GM12878 (cell line): ENCODE measurements around the gene ZNF641. TPM values are rescaled to one million over a fixed set of nuclear protein-coding genes. Genes with fewer than 3 reads are reported as not detected.

ENCODE experiments used
- ATAC-seq: fragments of 200-7000 bp; cut with Tn5 transposase; 3 replicates; pipeline ENCODE4 v1.9.1; 2020; ENCODE audit warnings: mild to moderate bottlenecking, moderate library complexity
- BruUV-seq: library from RNA; stranded (reverse); fragments of 400-500 nt; replicated peaks from 2 replicates; lab custom pipeline; 2021; lab: Mats Ljungman, UMichigan
- CTCF ChIA-PET: fragments of 300-600 bp; sonication (Branson Sonifier 250); formaldehyde crosslinking; extraction: SDS; loops from one replicate; lab custom pipeline; 2021; ENCODE audit warnings: inconsistent platforms; lab: Yijun Ruan, JAX
- POLR2A ChIA-PET: fragments of 350-600 bp; formaldehyde crosslinking; extraction: SDS; loops from one replicate; lab custom pipeline; 2021; ENCODE audit warnings: inconsistent platforms; lab: Charles Lee
- RAD21 ChIA-PET: fragments of 300-600 bp; sonication (Branson Sonifier 250); formaldehyde crosslinking; loops from one replicate; lab custom pipeline; 2023; ENCODE audit warnings: antibody characterized with exemption; ENCODE audit not compliant: unreplicated experiment; lab: Charles Lee
- SMC1A ChIA-PET: fragments of 300-600 bp; sonication (Branson Sonifier 250); formaldehyde crosslinking; loops from one replicate; lab custom pipeline; 2023; ENCODE audit not compliant: unreplicated experiment, uncharacterized antibody; lab: Charles Lee
- DNase-seq: peaks from one replicate; pipeline ENCODE4 v3.0.0-alpha.2; 2011; ENCODE audit warnings: low read depth, low spot score
- FAIRE-seq: peaks from 3 replicates; lab custom pipeline; 2011; peaks lifted over from hg19 to GRCh38; lab: Jason Lieb, UNC
- H2AFZ ChIP-seq: 2 replicates; pipeline ENCODE4 v1.6.0; 2011; ENCODE audit warnings: low read depth, low read length, control low read depth; ENCODE audit not compliant: control insufficient read depth
- H3K27ac ChIP-seq: 2 replicates; pipeline ENCODE4 v1.5.1; 2011; ENCODE audit warnings: control low read depth; ENCODE audit not compliant: control insufficient read depth, insufficient read depth
- H3K27me3 ChIP-seq, 2 experiments: replicated peaks in 1 of 2; 2 replicates each; pipeline versions ENCODE4 v1.6.0 to v1.6.1; 2011; ENCODE audit warnings: low read length in 1 of 2; ENCODE audit not compliant: control insufficient read depth in 2 of 2, insufficient read depth in 2 of 2
- H3K36me3 ChIP-seq, 2 experiments: 2 replicates each; pipeline ENCODE4 v1.5.1; 2011; ENCODE audit warnings: low read length in 1 of 2; ENCODE audit not compliant: control insufficient read depth in 2 of 2, insufficient read depth in 2 of 2
- H3K4me1 ChIP-seq: 2 replicates; pipeline ENCODE4 v1.6.1; 2011; ENCODE audit warnings: mild to moderate bottlenecking, low read length, moderate library complexity, mixed read lengths; ENCODE audit not compliant: control insufficient read depth, insufficient read depth
- H3K4me2 ChIP-seq: 2 replicates; pipeline ENCODE4 v1.6.0; 2011; ENCODE audit warnings: control low read depth; ENCODE audit not compliant: control insufficient read depth, insufficient read depth
- H3K4me3 ChIP-seq: fragments of 200-600 bp; sonication (generic); 2 replicates; pipeline ENCODE4 v1.5.1; 2016
- H3K79me2 ChIP-seq: 2 replicates; pipeline ENCODE4 v1.6.0; 2011; ENCODE audit warnings: low read length; ENCODE audit not compliant: control insufficient read depth, insufficient read depth
- H3K9ac ChIP-seq: 2 replicates; pipeline ENCODE4 v1.8.0; 2011; ENCODE audit warnings: low read length, control low read depth, mixed read lengths; ENCODE audit not compliant: control insufficient read depth, insufficient read depth
- H3K9me3 ChIP-seq: replicated peaks from 3 replicates; pipeline ENCODE4 v1.5.1; 2011; ENCODE audit warnings: mild to moderate bottlenecking, low read length; ENCODE audit not compliant: control insufficient read depth, insufficient read depth
- H4K20me1 ChIP-seq: 2 replicates; pipeline ENCODE4 v1.6.0; 2011; ENCODE audit not compliant: control insufficient read depth, insufficient read depth
- ETV6 ChIP-seq, 2 experiments: fragments of 450-650 bp in 1 of 2; IDR thresholded peaks in 1 of 2; conservative IDR thresholded peaks in 1 of 2; 2 replicates each; pipeline ENCODE4 v1.6.1; 2014; ENCODE audit warnings: antibody characterized with exemption in 1 of 2, borderline replicate concordance in 1 of 2, low read depth in 1 of 2, mild to moderate bottlenecking in 1 of 2, moderate library complexity in 1 of 2
- HDAC2 ChIP-seq: fragments of 200-600 bp; sonication (generic); IDR thresholded peaks from 2 replicates; pipeline ENCODE4 v1.6.1; 2017
- IKZF1 ChIP-seq: fragments of 450-650 bp; conservative IDR thresholded peaks from 2 replicates; pipeline ENCODE4 v1.6.1; 2017; ENCODE audit warnings: antibody characterized with exemption, mild to moderate bottlenecking
- KAT2A ChIP-seq: conservative IDR thresholded peaks from 2 replicates; pipeline ENCODE4 v1.6.1; 2011; ENCODE audit warnings: low read depth, low read length; ENCODE audit not compliant: control insufficient read depth
- NFXL1 ChIP-seq: fragments of 450-650 bp; IDR thresholded peaks from 2 replicates; pipeline ENCODE4 v1.6.1; 2017; ENCODE audit warnings: antibody characterized with exemption, mild to moderate bottlenecking, borderline replicate concordance
- NFYB ChIP-seq: IDR thresholded peaks from 2 replicates; pipeline ENCODE4 v1.6.1; 2011; ENCODE audit warnings: low read depth, mild to moderate bottlenecking, low read length, improper control_type of control experiment, moderate library complexity; ENCODE audit not compliant: insufficient read depth
- NR2C2 ChIP-seq: IDR thresholded peaks from 2 replicates; pipeline ENCODE4 v1.6.1; 2011; ENCODE audit warnings: borderline replicate concordance, low read depth; ENCODE audit not compliant: control insufficient read depth, insufficient read length
- SREBF1 ChIP-seq: IDR thresholded peaks from 2 replicates; pipeline ENCODE4 v1.6.1; 2012; ENCODE audit warnings: mild to moderate bottlenecking, low read length
- STAT3 ChIP-seq: IDR thresholded peaks from 2 replicates; pipeline ENCODE4 v1.6.1; 2011; ENCODE audit warnings: low read depth, low read length, improper control_type of control experiment
- ZNF217 ChIP-seq: fragments of 450-650 bp; IDR thresholded peaks from 2 replicates; pipeline ENCODE4 v1.6.1; 2017; ENCODE audit warnings: antibody characterized with exemption, mild to moderate bottlenecking
- WGBS: methylation state at CpG from one replicate; pipeline ENCODE4 v1.1.6; 2016; ENCODE audit warnings: low lambda C conversion rate; ENCODE audit not compliant: insufficient replicate concordance, insufficient coverage; ENCODE audit errors: missing lambda C conversion rate; 5-methylcytosine and 5-hydroxymethylcytosine counted together
- in situ Hi-C: fragments of 300-500 bp; cut with MboI; formaldehyde crosslinking; loops from 9 replicates; pipeline ENCODE4 v1.14.3; 2018; ENCODE audit warnings: mixed read lengths
- intact Hi-C: fragments of 100-400 bp; cut with micrococcal nuclease; formaldehyde crosslinking; loops from one replicate; pipeline ENCODE4 v1.14.2; 2022; ENCODE audit not compliant: unreplicated experiment
- polyA plus RNA-seq, 11 experiments: library from polyadenylated mRNA; depleted of rRNA in 4 of 11; unstranded in 6 of 11; stranded (reverse) in 5 of 11; fragments of >200 nt; fragmentation: Nextera tagmentation in 4 of 11; fragmentation: Illumina TruSeq in 1 of 11; extraction: Ambion mirVana in 4 of 11; extraction: Trizol in 1 of 11; gene quantifications; 1 replicate in 1 of 11; 2 replicates in 10 of 11; pipeline versions ENCODE4 v1.2.1 to v1.2.3, GENCODE V29; 2011 to 2016; ENCODE audit warnings: inconsistent platforms in 2 of 11, missing spikeins in 2 of 11, low read depth in 1 of 11
- small RNA-seq: library from RNA; depleted of rRNA; stranded (forward); fragments of <200 nt; gene quantifications from one replicate; pipeline ENCODE3, GENCODE V24; 2014
- total RNA-seq, 4 experiments: library from RNA; depleted of rRNA in 3 of 4; stranded (reverse); fragments of >200 nt in 3 of 4; fragmentation: Illumina TruSeq in 1 of 4; extraction: Trizol in 1 of 4; gene quantifications; 2 replicates each; pipeline versions ENCODE4 v1.2.1 to v1.2.3, GENCODE V29; 2013 to 2021
- TF ChIP-seq, protein P1 (sequence below): IDR thresholded peaks from 2 replicates; pipeline ENCODE4 v1.6.1; 2011; ENCODE audit warnings: borderline replicate concordance, low read depth, mild to moderate bottlenecking, moderate library complexity, low read length; ENCODE audit not compliant: insufficient read depth, poor library complexity, severe bottlenecking

ZNF641 gene
- total and polyA plus RNA-seq, 10 of the 15 experiments (the other 5 are each of a cell fraction or from before 2014, with no cell fraction given) = 1.1 to 10.3 (median 6.3) TPM

- H3K79me2 ChIP-seq = no peaks in the 10 kb centered on the region
- no peak overlapping the region for H2AFZ ChIP-seq
- FAIRE-seq = no peak
- ChIA-PET RAD21 (no interaction called here), SMC1A (interaction anchor here (0.8 kb wide), 1 partner anchor 48 kb away, joined by 3 read pairs; no protein-coding TSS in a partner anchor), POLR2A (no interaction called here), CTCF (interaction anchor here (1.0 to 1.5 kb wide), 2 partner anchors 9 to 329 kb away, joined by 4 to 5 read pairs; no protein-coding TSS in a partner anchor)
- intact Hi-C loops (no loop called here), in situ Hi-C loops (no loop called here)
- H3K9ac ChIP-seq = no peak overlapping the region
- DNase-seq = no peak
- no TSS peak for BruUV-seq
- H3K4me1 ChIP-seq = no peaks in the 10 kb centered on the region
- H3K36me3 ChIP-seq = no peaks in the 10 kb centered on the region
- ATAC-seq = no peak
- no peaks in the 10 kb centered on the region for H3K27me3 ChIP-seq
- no peaks in the 10 kb centered on the region for H3K9me3 ChIP-seq
- H3K27ac ChIP-seq = no peak overlapping the region
- H3K4me3 ChIP-seq = no peak overlapping the region
- no peak overlapping the region for H3K4me2 ChIP-seq
- TF ChIP-seq NFYB = no peak
- TF ChIP-seq ETV6 (conservative IDR thresholded peaks at IDR 0.05 in 1 of 2, IDR thresholded peaks at IDR 0.05 in 1 of 2; ENCODE audit: borderline replicate concordance in 1 of 2, low read depth in 1 of 2) = no peak
- TF ChIP-seq ZNF217 = no peak
- TF ChIP-seq SREBF1 = no peak
- TF ChIP-seq IKZF1 = no peak
- TF ChIP-seq, protein P1, sequence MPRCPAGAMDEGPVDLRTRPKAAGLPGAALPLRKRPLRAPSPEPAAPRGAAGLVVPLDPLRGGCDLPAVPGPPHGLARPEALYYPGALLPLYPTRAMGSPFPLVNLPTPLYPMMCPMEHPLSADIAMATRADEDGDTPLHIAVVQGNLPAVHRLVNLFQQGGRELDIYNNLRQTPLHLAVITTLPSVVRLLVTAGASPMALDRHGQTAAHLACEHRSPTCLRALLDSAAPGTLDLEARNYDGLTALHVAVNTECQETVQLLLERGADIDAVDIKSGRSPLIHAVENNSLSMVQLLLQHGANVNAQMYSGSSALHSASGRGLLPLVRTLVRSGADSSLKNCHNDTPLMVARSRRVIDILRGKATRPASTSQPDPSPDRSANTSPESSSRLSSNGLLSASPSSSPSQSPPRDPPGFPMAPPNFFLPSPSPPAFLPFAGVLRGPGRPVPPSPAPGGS = no peak
- no peak for TF ChIP-seq HDAC2
- TF ChIP-seq NFXL1 = no peak
- TF ChIP-seq STAT3 = no peak
- TF ChIP-seq KAT2A = no peak
- TF ChIP-seq NR2C2 = no peak
- no peaks in the 10 kb centered on the region for H4K20me1 ChIP-seq
- 21% methylated on average over 6 of the region's 6 CpGs for WGBS
Measured at GRCh38 chr12:48288387-48289268, 62.1 kb downstream of the ZNF641 start.

Small RNA genes within 50 kb of the gene (small RNA-seq; reads per million reads assigned to genes)
- gene AC024257.2 = not detected

Other genes with a start within 250 kb of the ZNF641 start
Only the 7 nearest of the 9 such genes appear.
- gene ASB8, start 193.4 kb downstream of the ZNF641 start, total RNA-seq (2014; rRNA removed) = 28.8 and 38.5 TPM in 2 replicates
- 22.8 and 23.7 TPM in 2 replicates for gene ASB8, start 193.4 kb downstream of the ZNF641 start, total RNA-seq (2014; rRNA removed; fragmentation: Illumina TruSeq; extraction: Trizol)
- gene ASB8, start 193.4 kb downstream of the ZNF641 start, total RNA-seq (2021) = 28.7 and 29.3 TPM in 2 replicates
- gene ASB8, start 193.4 kb downstream of the ZNF641 start, polyA plus RNA-seq (2011; rRNA removed) = 45.5 and 48.0 TPM in 2 replicates
- gene ASB8, start 193.4 kb downstream of the ZNF641 start, polyA plus RNA-seq (2014; fragmentation: Illumina TruSeq; extraction: Trizol) = 28.1 and 29.2 TPM in 2 replicates
- 10 to 100 TPM; 28.3 to 30.3 TPM for gene ASB8, start 193.4 kb downstream of the ZNF641 start, polyA plus RNA-seq (2014; fragmentation: Nextera tagmentation; extraction: Ambion mirVana)
- 21.2 and 25.1 TPM in 2 replicates for gene ASB8, start 193.4 kb downstream of the ZNF641 start, polyA plus RNA-seq (2014; rRNA removed)
- gene ASB8, start 193.4 kb downstream of the ZNF641 start, polyA plus RNA-seq (2016; fragmentation: Nextera tagmentation; extraction: Ambion mirVana) = 10 to 100 TPM; 30.2 to 32.4 TPM
- not detected in 2 replicates for gene CCDC184, start 167.3 kb downstream of the ZNF641 start, total RNA-seq (2014; rRNA removed)
- gene CCDC184, start 167.3 kb downstream of the ZNF641 start, total RNA-seq (2014; rRNA removed; fragmentation: Illumina TruSeq; extraction: Trizol) = not detected in 2 replicates
- gene CCDC184, start 167.3 kb downstream of the ZNF641 start, total RNA-seq (2021) = not detected in 2 replicates
- gene CCDC184, start 167.3 kb downstream of the ZNF641 start, polyA plus RNA-seq (2011; rRNA removed) = not detected in 2 replicates
- gene CCDC184, start 167.3 kb downstream of the ZNF641 start, polyA plus RNA-seq (2014; fragmentation: Illumina TruSeq; extraction: Trizol) = not detected in 2 replicates
- not detected for gene CCDC184, start 167.3 kb downstream of the ZNF641 start, polyA plus RNA-seq (2014; fragmentation: Nextera tagmentation; extraction: Ambion mirVana)
- gene CCDC184, start 167.3 kb downstream of the ZNF641 start, polyA plus RNA-seq (2014; rRNA removed) = not detected in 2 replicates
- not detected for gene CCDC184, start 167.3 kb downstream of the ZNF641 start, polyA plus RNA-seq (2016; fragmentation: Nextera tagmentation; extraction: Ambion mirVana)
- gene OR10AD1, start 147.6 kb downstream of the ZNF641 start, total RNA-seq (2014; rRNA removed) = not detected in 2 replicates
- gene OR10AD1, start 147.6 kb downstream of the ZNF641 start, total RNA-seq (2014; rRNA removed; fragmentation: Illumina TruSeq; extraction: Trizol) = not detected in 2 replicates
- not detected in 2 replicates for gene OR10AD1, start 147.6 kb downstream of the ZNF641 start, total RNA-seq (2021)
- gene OR10AD1, start 147.6 kb downstream of the ZNF641 start, polyA plus RNA-seq (2011; rRNA removed) = not detected in 2 replicates
- not detected in 2 replicates for gene OR10AD1, start 147.6 kb downstream of the ZNF641 start, polyA plus RNA-seq (2014; fragmentation: Illumina TruSeq; extraction: Trizol)
- under 1 TPM in 1 of 2 experiments, not detected in 1; 0.04 TPM for gene OR10AD1, start 147.6 kb downstream of the ZNF641 start, polyA plus RNA-seq (2014; fragmentation: Nextera tagmentation; extraction: Ambion mirVana)
- gene OR10AD1, start 147.6 kb downstream of the ZNF641 start, polyA plus RNA-seq (2014; rRNA removed) = not detected in 2 replicates
- under 1 TPM in 1 of 2 experiments, not detected in 1; 0.12 TPM for gene OR10AD1, start 147.6 kb downstream of the ZNF641 start, polyA plus RNA-seq (2016; fragmentation: Nextera tagmentation; extraction: Ambion mirVana)
- gene ANP32D, start 121.6 kb upstream of the ZNF641 start, total RNA-seq (2014; rRNA removed) = not detected in 2 replicates
- gene ANP32D, start 121.6 kb upstream of the ZNF641 start, total RNA-seq (2014; rRNA removed; fragmentation: Illumina TruSeq; extraction: Trizol) = not detected in 2 replicates
- not detected in 2 replicates for gene ANP32D, start 121.6 kb upstream of the ZNF641 start, total RNA-seq (2021)
- not detected in 2 replicates for gene ANP32D, start 121.6 kb upstream of the ZNF641 start, polyA plus RNA-seq (2011; rRNA removed)
- gene ANP32D, start 121.6 kb upstream of the ZNF641 start, polyA plus RNA-seq (2014; fragmentation: Illumina TruSeq; extraction: Trizol) = not detected in 2 replicates
- gene ANP32D, start 121.6 kb upstream of the ZNF641 start, polyA plus RNA-seq (2014; fragmentation: Nextera tagmentation; extraction: Ambion mirVana) = not detected
- gene ANP32D, start 121.6 kb upstream of the ZNF641 start, polyA plus RNA-seq (2014; rRNA removed) = not detected in 2 replicates
- not detected for gene ANP32D, start 121.6 kb upstream of the ZNF641 start, polyA plus RNA-seq (2016; fragmentation: Nextera tagmentation; extraction: Ambion mirVana)
- 0.79 and 2.7 TPM in 2 replicates for gene C12orf54, start 131.6 kb upstream of the ZNF641 start, total RNA-seq (2014; rRNA removed)
- gene C12orf54, start 131.6 kb upstream of the ZNF641 start, total RNA-seq (2014; rRNA removed; fragmentation: Illumina TruSeq; extraction: Trizol) = 3.1 and 4.5 TPM in 2 replicates
- 2.6 and 3.2 TPM in 2 replicates for gene C12orf54, start 131.6 kb upstream of the ZNF641 start, total RNA-seq (2021)
- 5.4 and 5.9 TPM in 2 replicates for gene C12orf54, start 131.6 kb upstream of the ZNF641 start, polyA plus RNA-seq (2011; rRNA removed)
- 4.0 and 4.2 TPM in 2 replicates for gene C12orf54, start 131.6 kb upstream of the ZNF641 start, polyA plus RNA-seq (2014; fragmentation: Illumina TruSeq; extraction: Trizol)
- gene C12orf54, start 131.6 kb upstream of the ZNF641 start, polyA plus RNA-seq (2014; fragmentation: Nextera tagmentation; extraction: Ambion mirVana) = 1 to 10 TPM; 6.9 to 7.8 TPM
- gene C12orf54, start 131.6 kb upstream of the ZNF641 start, polyA plus RNA-seq (2014; rRNA removed) = 2.3 and 3.9 TPM in 2 replicates
- gene C12orf54, start 131.6 kb upstream of the ZNF641 start, polyA plus RNA-seq (2016; fragmentation: Nextera tagmentation; extraction: Ambion mirVana) = 1 to 10 TPM; 1.5 to 4.2 TPM
- gene OR8S1, start 174.7 kb upstream of the ZNF641 start, total RNA-seq (2014; rRNA removed) = not detected in 2 replicates
- gene OR8S1, start 174.7 kb upstream of the ZNF641 start, total RNA-seq (2014; rRNA removed; fragmentation: Illumina TruSeq; extraction: Trizol) = not detected in 2 replicates
- gene OR8S1, start 174.7 kb upstream of the ZNF641 start, total RNA-seq (2021) = not detected in 2 replicates
- not detected in 2 replicates for gene OR8S1, start 174.7 kb upstream of the ZNF641 start, polyA plus RNA-seq (2011; rRNA removed)
- not detected in 2 replicates for gene OR8S1, start 174.7 kb upstream of the ZNF641 start, polyA plus RNA-seq (2014; fragmentation: Illumina TruSeq; extraction: Trizol)
- not detected for gene OR8S1, start 174.7 kb upstream of the ZNF641 start, polyA plus RNA-seq (2014; fragmentation: Nextera tagmentation; extraction: Ambion mirVana)
- gene OR8S1, start 174.7 kb upstream of the ZNF641 start, polyA plus RNA-seq (2014; rRNA removed) = not detected in 2 replicates
- not detected for gene OR8S1, start 174.7 kb upstream of the ZNF641 start, polyA plus RNA-seq (2016; fragmentation: Nextera tagmentation; extraction: Ambion mirVana)
- not detected in 2 replicates for gene LALBA, start 219.1 kb upstream of the ZNF641 start, total RNA-seq (2014; rRNA removed)
- gene LALBA, start 219.1 kb upstream of the ZNF641 start, total RNA-seq (2014; rRNA removed; fragmentation: Illumina TruSeq; extraction: Trizol) = not detected in 2 replicates
- not detected in 2 replicates for gene LALBA, start 219.1 kb upstream of the ZNF641 start, total RNA-seq (2021)
- not detected in 2 replicates for gene LALBA, start 219.1 kb upstream of the ZNF641 start, polyA plus RNA-seq (2011; rRNA removed)
- not detected in 2 replicates for gene LALBA, start 219.1 kb upstream of the ZNF641 start, polyA plus RNA-seq (2014; fragmentation: Illumina TruSeq; extraction: Trizol)
- not detected for gene LALBA, start 219.1 kb upstream of the ZNF641 start, polyA plus RNA-seq (2014; fragmentation: Nextera tagmentation; extraction: Ambion mirVana)
- not detected in 2 replicates for gene LALBA, start 219.1 kb upstream of the ZNF641 start, polyA plus RNA-seq (2014; rRNA removed)
- not detected for gene LALBA, start 219.1 kb upstream of the ZNF641 start, polyA plus RNA-seq (2016; fragmentation: Nextera tagmentation; extraction: Ambion mirVana)